ENCODE measurements around the gene SPATS2L.

Gene SPATS2L

GRCh38 chr2:200422532-200423261 is 116.2 kb downstream of the SPATS2L start:
- H3K4me3 ChIP-seq (ENCODE audit: low read length): no peak overlapping the region
- no peak for TF ChIP-seq ZNF274 (IDR thresholded peaks at IDR 0.05; ENCODE audit: low read depth, low read length)

GRCh38 chr2:200423541-200423940 is 117.0 kb downstream of the SPATS2L start:
- no peak for TF ChIP-seq ZNF274 (IDR thresholded peaks at IDR 0.05; ENCODE audit: low read depth, low read length)
- H3K4me3 ChIP-seq (ENCODE audit: low read length): no peak overlapping the region

DNA sequence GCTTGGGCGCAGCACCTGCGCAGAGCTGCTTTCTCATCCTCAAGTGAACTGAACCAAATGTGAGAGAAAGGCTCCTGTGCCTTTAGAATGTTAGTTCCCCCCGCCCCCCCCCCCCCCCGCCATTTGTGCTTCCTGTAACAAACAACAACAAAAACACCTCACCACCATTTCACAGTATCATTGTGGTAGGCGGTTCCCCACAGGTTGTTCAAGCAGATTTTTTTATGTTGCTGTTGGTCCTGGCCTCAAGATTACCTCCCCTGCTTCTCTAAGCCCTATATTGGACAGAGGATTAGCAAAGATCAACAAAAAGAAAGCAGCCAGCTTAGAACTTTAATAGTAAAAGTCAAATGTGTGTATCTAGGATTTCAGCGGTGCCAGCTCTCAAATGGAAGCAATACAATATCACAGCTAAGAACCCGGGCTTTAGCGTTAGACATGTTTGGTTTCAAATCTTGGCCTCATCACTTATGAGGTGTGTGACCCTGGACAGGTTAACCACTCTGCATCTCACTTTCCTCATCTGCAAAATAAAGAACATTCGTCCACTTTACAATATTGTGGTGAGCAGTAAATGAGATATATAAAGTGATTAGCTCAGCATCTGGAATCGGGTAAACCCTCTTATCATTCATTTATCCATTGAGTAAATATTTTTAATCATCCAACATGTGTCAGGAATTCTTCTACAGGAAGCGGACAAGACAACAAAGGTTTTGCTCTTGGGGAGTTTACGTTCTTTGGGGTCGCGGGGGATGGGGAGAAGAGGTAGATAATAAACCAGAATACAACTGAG is 118.7 kb downstream of the SPATS2L start:
- no peak for TF ChIP-seq ZNF274 (IDR thresholded peaks at IDR 0.05; ENCODE audit: low read depth, low read length)
- no peak overlapping the region for H3K4me3 ChIP-seq (ENCODE audit: low read length)

GRCh38 chr2:200426754-200427153 is 120.3 kb downstream of the SPATS2L start:
- H3K4me3 ChIP-seq (ENCODE audit: low read length): no peak overlapping the region
- no peak for TF ChIP-seq ZNF274 (IDR thresholded peaks at IDR 0.05; ENCODE audit: low read depth, low read length)

- H3K4me3 ChIP-seq (ENCODE audit: low read length): no peak overlapping the region
- TF ChIP-seq ZNF274 (IDR thresholded peaks at IDR 0.05; ENCODE audit: low read depth, low read length): no peak
Observed at GRCh38 chr2:200428961-200429665, 122.6 kb downstream of the SPATS2L start.

DNA sequence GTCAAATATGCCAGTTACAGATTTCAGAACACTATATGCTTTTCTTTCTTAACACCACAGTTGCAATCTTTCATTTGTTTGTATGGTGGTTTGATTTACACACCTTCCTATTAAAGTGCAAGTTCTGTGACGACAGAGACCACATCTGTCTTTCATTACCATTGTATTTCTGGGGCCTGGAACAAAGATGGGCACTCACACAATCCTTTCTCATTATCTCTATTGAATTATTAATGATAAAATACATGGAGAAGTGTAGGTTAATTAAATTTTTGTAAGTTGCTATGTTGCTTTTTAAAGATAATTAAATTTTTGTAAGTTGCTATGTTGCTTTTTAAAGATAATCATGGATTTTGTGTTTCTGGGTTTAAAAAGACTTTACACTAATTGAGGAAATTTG is 123.5 kb downstream of the SPATS2L start:
- no peak overlapping the region for H3K4me3 ChIP-seq (ENCODE audit: low read length)
- no peak for TF ChIP-seq ZNF274 (IDR thresholded peaks at IDR 0.05; ENCODE audit: low read depth, low read length)

DNA sequence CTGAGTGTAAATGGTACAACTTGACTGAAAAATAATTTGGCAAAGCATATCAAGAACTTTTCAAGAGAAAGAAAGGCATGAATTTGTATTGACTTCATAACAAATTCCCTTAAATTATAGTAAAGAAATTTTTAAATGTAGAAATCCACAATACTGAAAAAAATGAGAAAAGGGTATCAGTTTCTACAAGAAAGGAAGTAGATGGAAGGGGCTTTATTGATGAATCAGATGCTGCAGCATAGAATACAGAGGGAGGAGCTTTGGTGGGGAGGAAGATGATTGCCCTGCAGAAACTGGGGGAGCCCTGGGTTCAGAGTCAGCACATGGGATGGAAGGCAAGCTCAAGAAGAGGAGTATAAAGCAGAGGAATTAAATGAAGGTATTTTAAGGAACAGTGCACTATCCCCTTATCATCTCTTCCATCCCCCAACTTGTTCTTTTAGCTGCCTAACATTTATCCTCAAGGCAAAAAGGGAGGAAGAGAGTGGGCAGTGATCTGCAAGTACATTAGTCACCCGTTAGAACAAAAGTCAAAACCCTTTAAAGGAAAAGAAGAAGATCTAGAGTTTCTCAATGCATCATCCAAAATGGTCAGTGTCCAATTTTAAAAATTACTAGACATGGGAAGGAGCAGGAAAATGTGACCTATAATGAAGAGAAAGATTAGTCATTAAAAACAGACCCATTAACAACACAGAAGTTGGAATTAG is 125.7 kb downstream of the SPATS2L start:
- no peak overlapping the region for H3K4me3 ChIP-seq (ENCODE audit: low read length)
- no peak for TF ChIP-seq ZNF274 (IDR thresholded peaks at IDR 0.05; ENCODE audit: low read depth, low read length)

GRCh38 chr2:200435379-200435778 is 128.9 kb downstream of the SPATS2L start:
- TF ChIP-seq ZNF274 (IDR thresholded peaks at IDR 0.05; ENCODE audit: low read depth, low read length): no peak
- H3K4me3 ChIP-seq (ENCODE audit: low read length): no peak overlapping the region

GRCh38 chr2:200438251-200438650 is 131.8 kb downstream of the SPATS2L start:
- no peak overlapping the region for H3K4me3 ChIP-seq (ENCODE audit: low read length)
- TF ChIP-seq ZNF274 (IDR thresholded peaks at IDR 0.05; ENCODE audit: low read depth, low read length): no peak

GRCh38 chr2:200438846-200439245 is 132.4 kb downstream of the SPATS2L start:
- H3K4me3 ChIP-seq (ENCODE audit: low read length): no peak overlapping the region
- no peak for TF ChIP-seq ZNF274 (IDR thresholded peaks at IDR 0.05; ENCODE audit: low read depth, low read length)

DNA sequence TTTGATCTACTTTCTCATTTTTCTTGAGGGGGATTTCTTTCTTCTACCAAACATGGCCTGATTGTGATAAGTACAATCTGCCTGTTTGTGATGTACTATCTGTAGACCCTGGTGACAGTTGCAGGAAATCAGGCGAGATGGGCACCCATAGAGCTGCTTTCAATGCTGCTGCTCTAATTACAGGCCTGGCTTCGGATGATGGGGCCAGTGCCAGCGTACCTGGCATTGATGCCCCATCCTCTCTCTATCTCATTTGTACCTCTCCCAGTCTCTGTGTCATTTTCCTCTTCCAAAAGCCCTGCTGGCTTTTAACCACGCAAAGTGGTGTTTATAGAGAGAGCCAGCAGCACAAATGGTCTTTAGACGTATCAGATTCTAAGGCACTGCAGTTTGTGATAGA is 133.5 kb downstream of the SPATS2L start:
- TF ChIP-seq ZNF274 (IDR thresholded peaks at IDR 0.05; ENCODE audit: low read depth, low read length): no peak
- H3K4me3 ChIP-seq (ENCODE audit: low read length): no peak overlapping the region

- TF ChIP-seq ZNF274 (IDR thresholded peaks at IDR 0.05; ENCODE audit: low read depth, low read length): no peak
- H3K4me3 ChIP-seq (ENCODE audit: low read length): no peak overlapping the region
Observed at GRCh38 chr2:200442471-200442870, 136.0 kb downstream of the SPATS2L start.

GRCh38 chr2:200443376-200443775 is 136.9 kb downstream of the SPATS2L start:
- TF ChIP-seq ZNF274 (IDR thresholded peaks at IDR 0.05; ENCODE audit: low read depth, low read length): no peak
- no peak overlapping the region for H3K4me3 ChIP-seq (ENCODE audit: low read length)

DNA sequence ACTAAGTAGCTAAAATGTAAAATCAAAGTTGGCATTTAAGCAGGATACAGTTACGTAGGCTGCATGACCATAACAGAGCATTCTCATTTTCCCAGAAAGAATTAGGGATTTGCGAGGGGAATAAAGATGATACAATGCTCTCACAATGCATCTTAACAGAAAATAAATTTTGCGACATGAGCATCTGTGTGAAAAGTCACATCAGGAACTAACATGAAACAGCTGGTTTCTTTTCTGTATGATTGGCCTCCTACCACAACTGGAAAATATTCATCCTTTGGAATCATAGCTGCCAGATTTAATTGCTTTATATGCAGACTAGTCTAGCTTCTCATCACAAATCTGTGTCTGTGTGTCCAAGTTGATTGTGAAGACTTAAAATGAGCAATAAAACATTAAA is 137.4 kb downstream of the SPATS2L start:
- no peak overlapping the region for H3K4me3 ChIP-seq (ENCODE audit: low read length)
- no peak for TF ChIP-seq ZNF274 (IDR thresholded peaks at IDR 0.05; ENCODE audit: low read depth, low read length)
